Neural progenitor cell (in vitro differentiated cells): ENCODE measurements around the gene SCP2. TPM values are rescaled to one million over a fixed set of nuclear protein-coding genes. Genes with fewer than 3 reads are reported as not detected.

ENCODE experiments used
- DNase-seq: peaks from one replicate; pipeline ENCODE4 v3.0.0-alpha.2; 2016; ENCODE audit warnings: low spot score
- H2AFZ ChIP-seq: fragments of 200-600 bp; sonication (generic); replicated peaks from 2 replicates; pipeline ENCODE4 v1.6.1; 2016; ENCODE audit warnings: antibody characterized with exemption
- H3F3A ChIP-seq: fragments of 200-600 bp; sonication (generic); 2 replicates; pipeline ENCODE4 v1.6.1; 2016; ENCODE audit warnings: antibody characterized with exemption, low read depth
- H3K27ac ChIP-seq: fragments of 200-600 bp; sonication (generic); 2 replicates; pipeline ENCODE4 v1.5.1; 2016; ENCODE audit warnings: mild to moderate bottlenecking
- H3K27me3 ChIP-seq: fragments of 200-600 bp; sonication (generic); 2 replicates; pipeline ENCODE4 v1.6.1; 2016; ENCODE audit warnings: mild to moderate bottlenecking, moderate library complexity
- H3K36me3 ChIP-seq: fragments of 200-600 bp; sonication (generic); 2 replicates; pipeline ENCODE4 v1.5.1; 2016
- H3K4me1 ChIP-seq: fragments of 200-600 bp; sonication (generic); 2 replicates; pipeline ENCODE4 v1.6.1; 2016; ENCODE audit warnings: mixed run types
- H3K4me2 ChIP-seq: fragments of 200-600 bp; sonication (generic); 2 replicates; pipeline ENCODE4 v1.6.1; 2016
- H3K4me3 ChIP-seq: fragments of 200-600 bp; sonication (generic); 2 replicates; pipeline ENCODE4 v1.5.1; 2016
- H3K79me2 ChIP-seq: fragments of 200-600 bp; sonication (generic); 2 replicates; pipeline ENCODE4 v1.6.1; 2016; ENCODE audit warnings: low read depth
- H3K9ac ChIP-seq: fragments of 200-600 bp; sonication (generic); 2 replicates; pipeline ENCODE4 v1.6.1; 2016
- H3K9me3 ChIP-seq: fragments of 200-600 bp; sonication (generic); 2 replicates; pipeline ENCODE4 v1.5.1; 2016; ENCODE audit warnings: low read depth
- H4K20me1 ChIP-seq: fragments of 200-600 bp; sonication (generic); 2 replicates; pipeline ENCODE4 v1.6.1; 2016; ENCODE audit warnings: low read depth
- H3K27ac Mint-ChIP-seq: 3 replicates; pipeline ENCODE4 v1.8.0; 2021; ENCODE audit warnings: mixed read lengths
- H3K27me3 Mint-ChIP-seq: 2 replicates; pipeline ENCODE4 v1.8.0; 2022; ENCODE audit warnings: low read depth, mild to moderate bottlenecking, inconsistent platforms, moderate library complexity, mixed read lengths; ENCODE audit not compliant: insufficient read depth
- H3K36me3 Mint-ChIP-seq: 3 replicates; pipeline ENCODE4 v1.8.0; 2021; ENCODE audit warnings: mixed read lengths
- H3K4me1 Mint-ChIP-seq: 3 replicates; pipeline ENCODE4 v1.8.0; 2021; ENCODE audit warnings: mixed read lengths
- H3K4me3 Mint-ChIP-seq: 3 replicates; pipeline ENCODE4 v1.8.0; 2021; ENCODE audit warnings: mild to moderate bottlenecking, moderate library complexity, mixed read lengths
- H3K9me3 Mint-ChIP-seq: 3 replicates; pipeline ENCODE4 v1.8.0; 2020; ENCODE audit warnings: mixed read lengths
- CTCF ChIP-seq: fragments of 200-600 bp; sonication (generic); IDR thresholded peaks from 2 replicates; pipeline ENCODE4 v1.5.1; 2017; ENCODE audit warnings: antibody characterized with exemption, mild to moderate bottlenecking
- EZH2 ChIP-seq: fragments of 200-600 bp; sonication (generic); IDR thresholded peaks from 2 replicates; pipeline ENCODE4 v1.6.1; 2017; ENCODE audit warnings: antibody characterized with exemption, mild to moderate bottlenecking, moderate library complexity
- EZH2phosphoT487 ChIP-seq: fragments of 200-600 bp; sonication (generic); IDR thresholded peaks from 2 replicates; pipeline ENCODE4 v1.6.1; 2017; ENCODE audit warnings: antibody characterized with exemption
- total RNA-seq: library from RNA; depleted of rRNA; stranded (reverse); fragments of >200 nt; gene quantifications from 2 replicates; pipeline ENCODE4 v1.2.3, GENCODE V29; 2015; ENCODE audit warnings: low replicate concordance

Gene SCP2
- total RNA-seq, 1 donor from 2014 or later = 101 TPM

GRCh38 chr1:53046930-53047329 is 119.9 kb downstream of the SCP2 start:
- H3K9me3 ChIP-seq = no peaks in the 10 kb centered on the region
- H3K79me2 ChIP-seq = no peaks in the 10 kb centered on the region
- H2AFZ ChIP-seq = no peak overlapping the region
- H3K4me3 Mint-ChIP-seq = no peak overlapping the region
- no peak overlapping the region for H3K9ac ChIP-seq
- H3F3A ChIP-seq = no peaks in the 10 kb centered on the region
- H4K20me1 ChIP-seq = no peaks in the 10 kb centered on the region
- H3K4me2 ChIP-seq = no peak overlapping the region
- peaks cover 45% of the 10 kb centered on the region for H3K4me1 Mint-ChIP-seq
- TF ChIP-seq EZH2 = no peak
- TF ChIP-seq CTCF = no peak
- no peak for TF ChIP-seq EZH2phosphoT487
- no peak for DNase-seq
- no peak overlapping the region for H3K4me3 ChIP-seq
- H3K9me3 Mint-ChIP-seq = no peaks in the 10 kb centered on the region
- H3K27me3 ChIP-seq = no peaks in the 10 kb centered on the region
- H3K36me3 Mint-ChIP-seq = no peaks in the 10 kb centered on the region
- peaks cover 42% of the 10 kb centered on the region for H3K4me1 ChIP-seq
- H3K27ac ChIP-seq = no peak overlapping the region
- no peaks in the 10 kb centered on the region for H3K36me3 ChIP-seq
- no peaks in the 10 kb centered on the region for H3K27me3 Mint-ChIP-seq
- H3K27ac Mint-ChIP-seq = no peak overlapping the region

GRCh38 chr1:53047737-53048736 is 121.0 kb downstream of the SCP2 start:
- no peak for DNase-seq
- Histone ChIP-seq H3K4me3 (no peak overlapping the region), H3K9me3 (no peaks in the 10 kb centered on the region), H4K20me1 (no peaks in the 10 kb centered on the region), H3K79me2 (no peaks in the 10 kb centered on the region), H3K4me2 (no peak overlapping the region), H3K27ac (no peak overlapping the region), H3K9ac (no peak overlapping the region), H3K36me3 (no peaks in the 10 kb centered on the region), H3K27me3 (no peaks in the 10 kb centered on the region), H3K4me1 (peaks cover 42% of the 10 kb centered on the region), H2AFZ (no peak overlapping the region), H3F3A (no peaks in the 10 kb centered on the region)
- peaks cover 45% of the 10 kb centered on the region for H3K4me1 Mint-ChIP-seq
- TF ChIP-seq EZH2phosphoT487 (no peak), EZH2 (no peak), CTCF (no peak)
- H3K27ac Mint-ChIP-seq = no peak overlapping the region
- peak overlapping the region; percentile 18 for H3K4me3 Mint-ChIP-seq
- H3K9me3 Mint-ChIP-seq = no peaks in the 10 kb centered on the region
- H3K36me3 Mint-ChIP-seq = peaks cover 2% of the 10 kb centered on the region
- no peaks in the 10 kb centered on the region for H3K27me3 Mint-ChIP-seq

GRCh38 chr1:53048960-53049573 is 122.0 kb downstream of the SCP2 start:
- no peaks in the 10 kb centered on the region for H3K79me2 ChIP-seq
- no peaks in the 10 kb centered on the region for H3F3A ChIP-seq
- Mint-ChIP-seq H3K4me3 (no peak overlapping the region), H3K9me3 (no peaks in the 10 kb centered on the region), H3K36me3 (peaks cover 2% of the 10 kb centered on the region), H3K27me3 (no peaks in the 10 kb centered on the region), H3K27ac (no peak overlapping the region), H3K4me1 (peaks cover 45% of the 10 kb centered on the region)
- DNase-seq = no peak
- no peak for TF ChIP-seq EZH2
- no peak for TF ChIP-seq CTCF
- TF ChIP-seq EZH2phosphoT487 = no peak
- H3K4me2 ChIP-seq = no peak overlapping the region
- H3K9me3 ChIP-seq = no peaks in the 10 kb centered on the region
- H3K4me1 ChIP-seq = peaks cover 42% of the 10 kb centered on the region
- H3K27ac ChIP-seq = no peak overlapping the region
- no peaks in the 10 kb centered on the region for H3K27me3 ChIP-seq
- no peak overlapping the region for H3K9ac ChIP-seq
- no peaks in the 10 kb centered on the region for H3K36me3 ChIP-seq
- H4K20me1 ChIP-seq = no peaks in the 10 kb centered on the region
- H3K4me3 ChIP-seq = no peak overlapping the region
- H2AFZ ChIP-seq = no peak overlapping the region
